UCSD-AML1 (cell line): ENCODE measurements around the gene COL6A1.

Experiments used
- DNase-seq: peaks from one replicate; lab custom pipeline; 2025; ENCODE audit not compliant: unreplicated experiment; lab: John Stamatoyannopoulos, UW

Gene COL6A1

DNA sequence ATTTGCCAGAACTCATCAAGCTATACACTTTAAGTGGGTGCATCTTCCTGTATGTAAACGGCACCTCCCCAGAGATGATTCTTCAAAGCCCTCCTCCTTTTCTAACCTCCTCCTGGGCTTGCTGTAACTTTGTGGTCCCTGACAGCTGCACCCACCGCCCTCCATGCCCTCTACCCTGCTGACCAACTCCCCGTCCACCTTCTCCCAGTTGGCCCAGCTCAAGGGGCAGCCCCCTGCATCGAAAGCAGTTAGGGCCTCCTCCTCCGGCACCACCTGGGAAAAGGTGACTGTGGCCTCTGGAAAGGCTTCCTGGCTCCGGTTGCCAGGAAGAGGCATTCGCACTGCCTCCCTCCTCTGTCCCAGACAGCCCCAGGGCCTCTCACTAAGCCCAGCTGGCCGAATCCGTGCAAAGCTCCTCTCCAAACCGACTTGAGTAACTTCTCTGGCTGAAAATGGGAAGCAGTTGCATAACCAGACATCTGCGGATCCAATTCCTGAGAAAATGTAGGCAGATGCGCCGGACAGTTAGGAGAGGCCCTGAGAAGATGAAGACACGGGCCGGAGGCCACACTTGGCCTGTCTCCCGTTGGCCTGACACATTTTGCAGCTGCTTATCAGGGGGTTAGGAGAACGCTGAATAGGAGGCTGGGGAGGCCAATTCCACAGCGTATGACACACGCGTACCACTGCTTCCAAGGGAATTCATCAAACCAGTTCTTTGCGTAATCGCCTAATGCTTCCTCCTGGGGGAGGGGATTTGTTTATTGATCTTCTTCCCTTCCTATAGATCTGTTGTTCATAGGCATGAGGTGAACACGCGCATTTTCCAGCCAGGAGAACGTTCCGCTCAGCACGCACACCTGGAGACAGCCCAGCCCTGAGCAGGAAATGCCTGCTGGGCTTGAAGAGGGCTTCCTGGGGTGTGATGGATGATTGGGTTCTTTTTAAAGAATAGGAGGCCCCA lies 67.6 kb downstream of the COL6A1 start:
- no peak for DNase-seq

DNA sequence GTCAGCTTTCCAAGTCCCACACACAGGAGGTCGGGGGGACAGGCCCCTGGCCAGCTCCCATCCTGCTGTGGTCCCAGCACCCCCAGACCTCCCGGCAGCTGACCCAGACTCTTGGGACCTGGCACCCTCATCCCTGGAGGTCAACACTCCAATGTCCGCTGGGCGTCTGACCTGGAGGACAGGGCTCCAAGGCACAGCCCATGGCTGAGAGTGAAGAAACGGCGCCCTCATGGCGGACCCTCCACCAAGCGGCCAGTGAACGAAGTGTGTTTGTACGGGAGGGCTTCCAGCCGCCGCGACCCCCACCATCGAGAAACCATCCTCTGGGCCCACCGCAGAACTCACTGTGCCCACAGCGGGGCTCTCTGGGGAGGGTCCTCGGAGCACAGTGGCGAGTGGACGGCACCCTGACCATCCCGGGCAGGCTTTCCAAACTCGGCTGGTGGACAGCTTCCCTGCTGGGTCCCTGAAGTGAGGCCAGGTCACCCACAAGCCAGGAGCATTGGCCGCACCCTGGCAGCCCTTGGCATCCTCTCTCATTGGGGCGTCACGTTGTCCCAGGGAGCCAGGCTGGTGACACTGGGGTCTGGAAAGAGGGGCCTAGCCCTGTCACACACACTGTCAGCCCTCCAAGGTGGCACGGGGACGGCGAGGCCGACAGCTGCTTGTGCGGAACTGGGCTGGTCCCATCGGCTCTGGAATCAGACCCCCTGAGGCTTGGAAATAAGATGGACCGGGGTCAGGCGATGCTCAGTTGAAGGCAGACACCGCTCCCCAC lies 68.5 kb downstream of the COL6A1 start:
- DNase-seq, result no peak

DNA sequence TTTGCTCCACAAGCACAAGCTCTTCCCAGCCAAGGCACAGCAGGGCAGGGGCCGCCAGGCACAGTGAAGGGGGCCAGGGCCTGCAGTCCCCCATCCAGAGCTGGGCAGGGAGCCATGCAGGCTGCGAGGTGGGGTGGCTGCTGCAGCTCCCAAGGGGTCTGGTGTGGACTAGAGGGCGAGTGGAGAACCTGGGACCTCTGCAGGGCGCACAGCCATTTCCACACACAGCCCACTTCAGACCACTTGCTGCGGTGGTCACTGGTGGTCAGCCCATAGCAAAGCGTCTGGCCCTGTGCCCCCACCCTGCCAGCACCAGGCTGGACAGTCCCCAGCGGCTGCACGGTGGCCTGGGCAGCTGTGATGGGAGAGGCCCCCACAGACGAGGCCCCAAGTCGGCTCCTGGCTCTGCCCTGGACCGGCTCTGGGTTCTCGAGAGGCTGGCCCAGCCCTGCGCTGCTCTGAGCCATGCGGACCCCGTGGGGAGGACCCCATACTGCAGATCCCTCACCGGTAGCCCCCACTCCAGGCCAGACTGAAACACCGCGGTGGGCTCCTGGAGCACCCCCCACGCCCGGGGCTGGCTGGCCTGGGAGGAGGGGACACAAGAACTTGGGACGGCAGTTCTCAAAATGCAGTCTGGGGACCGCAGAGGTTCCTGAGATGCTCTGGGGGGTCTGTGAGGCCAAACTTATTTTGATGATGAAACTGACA lies 69.3 kb downstream of the COL6A1 start:
- no peak for DNase-seq

DNA sequence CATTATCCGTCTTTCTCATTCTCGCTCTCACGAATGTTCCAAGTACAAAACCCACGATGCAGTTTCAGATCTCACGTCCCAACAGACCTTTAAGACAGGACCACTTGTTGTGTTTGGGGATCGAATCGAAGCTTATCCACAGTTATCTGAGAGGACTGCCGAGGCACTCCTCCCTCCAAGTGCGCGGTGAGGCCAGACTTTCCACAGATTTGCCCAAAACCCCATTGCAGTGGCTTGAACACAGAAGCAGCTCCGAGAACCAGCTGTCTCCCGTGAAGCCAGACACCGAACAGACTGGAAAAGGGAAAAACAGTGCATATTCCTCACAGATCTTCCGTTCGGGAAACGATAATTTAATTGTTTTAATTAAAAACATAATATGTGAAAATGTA lies 69.8 kb downstream of the COL6A1 start:
- no peak for DNase-seq

DNA sequence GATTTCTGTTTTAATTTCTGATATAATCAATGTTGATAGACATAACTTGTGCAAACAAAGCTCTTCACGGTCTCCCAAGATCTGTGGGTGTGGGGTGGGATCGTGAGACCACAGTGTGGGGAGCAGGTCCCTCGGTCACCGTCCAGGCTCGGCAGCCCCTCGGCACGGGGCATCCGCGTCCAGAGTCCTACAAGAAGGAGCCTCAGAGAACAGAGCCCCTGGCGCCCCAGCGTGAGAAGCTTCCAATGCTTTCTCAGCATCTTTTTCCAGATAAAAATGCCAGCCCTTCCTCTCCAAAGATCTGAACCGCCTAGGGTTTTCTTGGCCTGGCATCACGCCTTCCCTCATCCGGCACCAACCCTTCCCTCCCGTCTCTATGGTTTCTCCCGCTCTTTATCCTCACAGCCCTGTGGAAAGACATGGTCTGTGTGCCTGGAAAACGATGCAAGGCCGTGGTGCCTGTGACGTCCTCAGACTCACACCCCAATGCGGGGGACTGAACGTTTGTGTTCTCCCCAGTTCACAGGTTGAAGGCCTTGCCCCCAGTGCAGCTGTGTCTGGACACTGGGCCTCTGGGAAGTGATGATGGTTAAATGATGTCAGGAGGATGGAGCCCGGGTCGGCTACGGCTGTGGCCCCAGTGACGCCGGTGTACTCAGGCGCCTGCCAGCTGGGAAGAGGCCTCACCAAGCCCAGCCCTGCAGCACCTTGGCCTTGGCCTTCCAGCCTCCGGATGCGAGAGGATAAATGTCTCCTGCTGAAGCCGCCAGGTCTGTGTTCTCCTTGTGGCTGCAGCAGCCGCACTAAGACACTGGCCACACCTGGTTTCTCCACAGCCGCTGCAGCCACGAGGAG lies 70.5 kb downstream of the COL6A1 start:
- DNase-seq, result no peak

DNA sequence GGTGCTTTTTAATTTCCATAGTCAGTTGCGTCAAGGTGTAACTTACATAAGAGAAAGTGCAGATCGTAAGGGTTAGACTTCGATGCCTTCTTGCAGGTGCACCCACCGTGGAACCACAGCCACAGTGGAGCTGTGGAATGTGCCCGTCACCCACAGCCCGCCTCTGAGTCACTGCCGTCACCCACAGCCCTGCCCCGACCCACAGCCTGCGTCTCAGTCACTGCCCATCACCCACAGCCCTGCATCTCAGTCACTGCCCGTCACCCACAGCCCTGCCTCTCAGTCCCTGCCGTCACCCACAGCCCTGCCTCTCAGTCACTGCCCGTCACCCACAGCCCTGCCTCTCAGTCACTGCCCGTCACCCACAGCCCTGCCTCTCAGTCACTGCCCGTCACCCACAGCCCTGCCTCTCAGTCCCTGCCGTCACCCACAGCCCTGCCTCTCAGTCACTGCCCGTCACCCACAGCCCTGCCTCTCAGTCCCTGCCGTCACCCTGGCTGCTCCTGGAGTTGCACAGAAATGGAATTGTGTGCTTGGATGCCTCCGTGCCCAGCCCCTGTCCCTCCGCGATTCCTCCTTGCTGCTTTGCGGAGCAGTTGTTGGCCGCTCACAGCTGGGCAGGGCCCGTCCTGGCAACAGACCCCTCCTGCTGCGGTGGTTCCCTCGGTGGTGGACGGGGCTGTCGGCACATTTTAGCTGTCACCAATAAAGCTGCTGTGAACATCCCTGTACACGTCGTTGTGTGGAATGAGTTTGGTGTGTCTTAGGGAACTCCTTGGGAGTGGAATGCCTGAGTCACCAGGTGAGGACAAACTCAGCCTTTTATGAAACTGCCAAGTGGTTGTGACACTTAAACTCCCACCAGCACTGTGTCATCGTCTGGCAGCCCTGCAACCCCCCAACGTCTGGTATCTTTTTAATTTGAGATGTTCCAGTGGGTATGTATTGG lies 71.4 kb downstream of the COL6A1 start:
- no peak for DNase-seq

DNA sequence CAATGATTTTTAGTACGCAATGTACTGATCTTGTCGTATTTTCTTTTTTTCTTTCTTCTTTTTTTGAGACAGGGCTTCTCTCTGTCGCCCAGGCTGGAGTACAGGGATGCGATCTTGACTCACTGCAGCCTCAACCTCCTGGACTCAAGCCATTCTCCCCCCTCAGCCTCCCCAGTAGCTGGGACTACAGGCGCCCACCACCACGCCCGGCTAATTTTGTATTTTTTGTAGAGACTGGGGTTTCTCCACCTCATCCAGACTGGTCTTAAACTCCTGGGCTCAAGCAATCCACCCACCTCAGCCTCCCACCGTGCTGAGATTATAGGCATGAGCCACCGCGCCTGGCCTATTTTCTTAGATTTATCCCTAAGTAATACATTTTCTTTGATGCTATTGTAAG lies 72.5 kb downstream of the COL6A1 start:
- no peak for DNase-seq

DNA sequence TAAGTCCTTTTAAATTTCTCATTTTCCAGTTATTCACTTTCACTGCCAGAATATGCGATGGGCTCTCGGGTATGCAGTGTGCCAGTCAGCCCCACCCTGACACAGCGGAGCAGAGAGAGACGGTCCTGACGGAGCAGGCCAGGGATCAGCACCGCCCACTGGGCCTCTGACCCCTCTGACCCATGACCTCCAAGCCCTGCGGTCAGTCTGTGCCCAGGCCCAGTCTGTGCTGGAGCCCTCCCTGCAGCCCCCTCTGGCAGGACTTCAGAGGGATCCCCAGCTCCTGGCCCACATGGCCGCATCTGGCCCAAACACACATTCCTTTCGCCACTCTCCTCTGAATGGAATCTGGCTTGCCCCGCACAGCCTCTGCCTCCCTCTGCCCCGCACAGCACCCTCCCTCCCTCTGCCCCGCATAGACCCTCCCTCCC lies 72.9 kb downstream of the COL6A1 start:
- DNase-seq, result no peak
